HepG2 (cell line): ENCODE data around the gene BRD2. TPM values are rescaled to one million over a fixed set of nuclear protein-coding genes. Genes with fewer than 3 reads are reported as not detected.
A peak's percentile ranks its signal among the peaks of the same experiment; 100 is the strongest.

ENCODE experiments used
- HDAC2 ChIP-seq: sonication (generic); formaldehyde crosslinking; IDR thresholded peaks from 2 replicates; pipeline ENCODE4 v1.4.0; 2020; ENCODE audit warnings: missing genetic modification reagents
- HNF4G ChIP-seq, 2 experiments: sonication (generic) in 1 of 2; formaldehyde crosslinking in 1 of 2; IDR thresholded peaks; 2 replicates each; pipeline versions ENCODE4 v1.4.0 to v1.6.1; 2011 to 2020; ENCODE audit warnings: borderline replicate concordance in 2 of 2, low read depth in 2 of 2, mild to moderate bottlenecking in 2 of 2, low read length in 1 of 2, missing genetic modification reagents in 1 of 2, moderate library complexity in 1 of 2
- HNRNPLL ChIP-seq: fragments of 200-400 bp; formaldehyde crosslinking; IDR thresholded peaks from 2 replicates; pipeline ENCODE4 v1.6.1; 2017; ENCODE audit warnings: mild to moderate bottlenecking, low read depth, low read length; ENCODE audit not compliant: poor library complexity, severe bottlenecking
- KDM6A ChIP-seq: IDR thresholded peaks from 2 replicates; pipeline ENCODE4 v1.6.1; 2016; ENCODE audit warnings: low read depth
- KLF12 ChIP-seq: sonication (generic); formaldehyde crosslinking; IDR thresholded peaks from 2 replicates; pipeline ENCODE4 v1.4.0; 2020; ENCODE audit warnings: missing genetic modification reagents, borderline replicate concordance
- MLLT10 ChIP-seq: sonication (generic); formaldehyde crosslinking; IDR thresholded peaks from 2 replicates; pipeline ENCODE4 v1.4.0; 2020; ENCODE audit warnings: missing genetic modification reagents
- MTF1 ChIP-seq: sonication (generic); formaldehyde crosslinking; IDR thresholded peaks from 2 replicates; pipeline ENCODE4 v1.5.0; 2020; ENCODE audit warnings: missing genetic modification reagents
- NCOA1 ChIP-seq: sonication (generic); formaldehyde crosslinking; IDR thresholded peaks from 2 replicates; pipeline ENCODE4 v1.9.0; 2021; ENCODE audit warnings: missing genetic modification reagents
- ZC3H4 ChIP-seq: sonication (generic); formaldehyde crosslinking; IDR thresholded peaks from 2 replicates; pipeline ENCODE4 v1.4.0; 2020; ENCODE audit warnings: missing genetic modification reagents, borderline replicate concordance
- ZNF841 ChIP-seq: sonication (generic); formaldehyde crosslinking; IDR thresholded peaks from 2 replicates; pipeline ENCODE4 v1.8.1; 2023; ENCODE audit warnings: missing genetic modification reagents, borderline replicate concordance
- polyA plus RNA-seq, 8 experiments: library from polyadenylated mRNA; depleted of rRNA in 3 of 8; stranded (reverse) in 7 of 8; unstranded in 1 of 8; fragments of >200 nt; fragmentation: Illumina TruSeq in 4 of 8; extraction: Trizol in 4 of 8; gene quantifications; 2 replicates each; pipeline versions ENCODE4 v1.2.1 to v1.2.3, GENCODE V29; 2011 to 2016; ENCODE audit warnings: low read depth in 4 of 8, missing spikeins in 1 of 8, mixed read lengths in 1 of 8; ENCODE audit not compliant: insufficient read depth in 1 of 8
- total RNA-seq, 5 experiments: library from RNA; depleted of rRNA; stranded (reverse); fragments of >200 nt; fragmentation: Illumina TruSeq; extraction: Trizol; gene quantifications; 2 replicates each; pipeline ENCODE4 v1.2.3, GENCODE V29; 2016; ENCODE audit warnings: low read depth in 1 of 5
- TF ChIP-seq, protein P1 (sequence below), 2 experiments: IDR thresholded peaks; 2 replicates each; pipeline ENCODE4 v1.6.1; 2011 to 2012; ENCODE audit warnings: low read length in 2 of 2, borderline replicate concordance in 1 of 2, low read depth in 1 of 2, mild to moderate bottlenecking in 1 of 2, moderate library complexity in 1 of 2
- TF ChIP-seq, protein P2 (sequence below): sonication (generic); formaldehyde crosslinking; IDR thresholded peaks from 2 replicates; pipeline ENCODE4 v1.4.0; 2020; ENCODE audit warnings: low read depth, mild to moderate bottlenecking, missing genetic modification reagents
- TF ChIP-seq, protein P3 (sequence below): sonication (generic); formaldehyde crosslinking; IDR thresholded peaks from 2 replicates; pipeline ENCODE4 v1.4.0; 2020; ENCODE audit warnings: missing genetic modification reagents, borderline replicate concordance
- TF ChIP-seq, protein P4 (sequence below): sonication (generic); formaldehyde crosslinking; IDR thresholded peaks from 2 replicates; pipeline ENCODE4 v1.9.0; 2021; ENCODE audit warnings: missing genetic modification reagents, borderline replicate concordance

BRD2 gene
- total and polyA plus RNA-seq, 2 of the 13 experiments (the other 11 are each of a cell fraction or from before 2014, with no cell fraction given): 143 to 202 TPM

DNA sequence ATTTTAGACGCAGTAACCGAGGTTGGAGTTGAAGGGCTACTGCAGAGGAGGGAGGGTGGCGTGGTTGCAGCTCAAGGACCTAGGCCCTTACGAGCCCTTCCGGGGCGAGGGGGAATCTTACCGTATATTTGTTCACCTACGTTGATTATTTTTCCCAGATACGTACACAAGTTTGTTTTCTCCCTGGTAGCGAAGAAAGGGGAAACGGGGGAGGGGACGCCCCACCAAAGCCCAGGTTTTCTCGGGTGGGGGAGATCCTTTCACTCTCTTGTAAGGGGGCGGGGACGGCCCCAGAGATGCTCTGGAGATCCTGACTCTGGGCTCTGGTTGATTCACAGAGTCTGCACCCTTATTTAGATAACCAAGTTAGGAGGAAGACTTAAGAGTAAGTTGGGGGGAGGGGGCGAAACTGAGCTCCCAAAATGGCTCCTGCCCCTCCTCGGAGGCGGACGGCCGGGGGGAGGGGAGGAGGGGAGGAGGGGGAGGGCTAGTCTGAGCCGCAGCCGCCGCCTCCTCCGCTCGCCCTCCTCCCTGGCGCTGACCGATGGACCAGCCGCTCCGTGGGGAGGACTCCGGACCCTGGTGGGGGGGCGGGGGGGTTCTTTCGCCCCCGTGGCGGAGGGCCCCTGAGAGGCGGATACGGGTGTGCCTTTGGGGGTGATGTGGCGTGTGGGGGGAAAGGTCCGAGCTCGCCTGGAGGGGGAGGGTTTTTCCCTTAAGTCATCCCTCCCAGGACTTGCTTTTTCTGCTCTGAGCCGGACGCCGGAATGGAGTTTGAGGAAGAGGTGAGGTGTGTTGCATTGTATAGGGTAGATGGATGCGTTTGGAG is 2.2 kb downstream of the BRD2 start (continued):
- TF ChIP-seq, protein P1, sequence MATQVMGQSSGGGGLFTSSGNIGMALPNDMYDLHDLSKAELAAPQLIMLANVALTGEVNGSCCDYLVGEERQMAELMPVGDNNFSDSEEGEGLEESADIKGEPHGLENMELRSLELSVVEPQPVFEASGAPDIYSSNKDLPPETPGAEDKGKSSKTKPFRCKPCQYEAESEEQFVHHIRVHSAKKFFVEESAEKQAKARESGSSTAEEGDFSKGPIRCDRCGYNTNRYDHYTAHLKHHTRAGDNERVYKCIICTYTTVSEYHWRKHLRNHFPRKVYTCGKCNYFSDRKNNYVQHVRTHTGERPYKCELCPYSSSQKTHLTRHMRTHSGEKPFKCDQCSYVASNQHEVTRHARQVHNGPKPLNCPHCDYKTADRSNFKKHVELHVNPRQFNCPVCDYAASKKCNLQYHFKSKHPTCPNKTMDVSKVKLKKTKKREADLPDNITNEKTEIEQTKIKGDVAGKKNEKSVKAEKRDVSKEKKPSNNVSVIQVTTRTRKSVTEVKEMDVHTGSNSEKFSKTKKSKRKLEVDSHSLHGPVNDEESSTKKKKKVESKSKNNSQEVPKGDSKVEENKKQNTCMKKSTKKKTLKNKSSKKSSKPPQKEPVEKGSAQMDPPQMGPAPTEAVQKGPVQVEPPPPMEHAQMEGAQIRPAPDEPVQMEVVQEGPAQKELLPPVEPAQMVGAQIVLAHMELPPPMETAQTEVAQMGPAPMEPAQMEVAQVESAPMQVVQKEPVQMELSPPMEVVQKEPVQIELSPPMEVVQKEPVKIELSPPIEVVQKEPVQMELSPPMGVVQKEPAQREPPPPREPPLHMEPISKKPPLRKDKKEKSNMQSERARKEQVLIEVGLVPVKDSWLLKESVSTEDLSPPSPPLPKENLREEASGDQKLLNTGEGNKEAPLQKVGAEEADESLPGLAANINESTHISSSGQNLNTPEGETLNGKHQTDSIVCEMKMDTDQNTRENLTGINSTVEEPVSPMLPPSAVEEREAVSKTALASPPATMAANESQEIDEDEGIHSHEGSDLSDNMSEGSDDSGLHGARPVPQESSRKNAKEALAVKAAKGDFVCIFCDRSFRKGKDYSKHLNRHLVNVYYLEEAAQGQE (IDR thresholded peaks at IDR 0.05; ENCODE audit: borderline replicate concordance in 1 of 2, low read depth in 1 of 2, low read length in 2 of 2): 0 out of 4 replicates have a peak, but pooled peaks of 1 of the 2 experiments have one; percentile 8
- TF ChIP-seq KDM6A (CRISPR knock-in tag) (0 out of 2 replicates have a peak, but pooled peaks have one; percentile 20), ZC3H4 (CRISPR knock-in tag) (peak; percentile 98), MLLT10 (0 out of 2 replicates have a peak, but pooled peaks have one; percentile 8), MTF1 (no peak), HNF4G (IDR thresholded peaks at IDR 0.05; ENCODE audit: borderline replicate concordance, low read depth, low read length) (peak; percentile 90), HNF4G (CRISPR knock-in tag; IDR thresholded peaks at IDR 0.05; ENCODE audit: borderline replicate concordance, low read depth) (peak; percentile 69; the same call in 1 of the 2 replicates), HDAC2 (CRISPR knock-in tag) (peak; percentile 39), HNRNPLL (peak; percentile 5), NCOA1 (CRISPR knock-in tag) (no peak; the same call in 1 of the 2 replicates), KLF12 (CRISPR knock-in tag) (0 out of 2 replicates have a peak, but pooled peaks have one; percentile 10), ZNF841 (0 out of 2 replicates have a peak, but pooled peaks have one; percentile 8)
- TF ChIP-seq, protein P2, sequence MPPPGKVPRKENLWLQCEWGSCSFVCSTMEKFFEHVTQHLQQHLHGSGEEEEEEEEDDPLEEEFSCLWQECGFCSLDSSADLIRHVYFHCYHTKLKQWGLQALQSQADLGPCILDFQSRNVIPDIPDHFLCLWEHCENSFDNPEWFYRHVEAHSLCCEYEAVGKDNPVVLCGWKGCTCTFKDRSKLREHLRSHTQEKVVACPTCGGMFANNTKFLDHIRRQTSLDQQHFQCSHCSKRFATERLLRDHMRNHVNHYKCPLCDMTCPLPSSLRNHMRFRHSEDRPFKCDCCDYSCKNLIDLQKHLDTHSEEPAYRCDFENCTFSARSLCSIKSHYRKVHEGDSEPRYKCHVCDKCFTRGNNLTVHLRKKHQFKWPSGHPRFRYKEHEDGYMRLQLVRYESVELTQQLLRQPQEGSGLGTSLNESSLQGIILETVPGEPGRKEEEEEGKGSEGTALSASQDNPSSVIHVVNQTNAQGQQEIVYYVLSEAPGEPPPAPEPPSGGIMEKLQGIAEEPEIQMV (CRISPR knock-in tag): no peak
- TF ChIP-seq, protein P3, sequence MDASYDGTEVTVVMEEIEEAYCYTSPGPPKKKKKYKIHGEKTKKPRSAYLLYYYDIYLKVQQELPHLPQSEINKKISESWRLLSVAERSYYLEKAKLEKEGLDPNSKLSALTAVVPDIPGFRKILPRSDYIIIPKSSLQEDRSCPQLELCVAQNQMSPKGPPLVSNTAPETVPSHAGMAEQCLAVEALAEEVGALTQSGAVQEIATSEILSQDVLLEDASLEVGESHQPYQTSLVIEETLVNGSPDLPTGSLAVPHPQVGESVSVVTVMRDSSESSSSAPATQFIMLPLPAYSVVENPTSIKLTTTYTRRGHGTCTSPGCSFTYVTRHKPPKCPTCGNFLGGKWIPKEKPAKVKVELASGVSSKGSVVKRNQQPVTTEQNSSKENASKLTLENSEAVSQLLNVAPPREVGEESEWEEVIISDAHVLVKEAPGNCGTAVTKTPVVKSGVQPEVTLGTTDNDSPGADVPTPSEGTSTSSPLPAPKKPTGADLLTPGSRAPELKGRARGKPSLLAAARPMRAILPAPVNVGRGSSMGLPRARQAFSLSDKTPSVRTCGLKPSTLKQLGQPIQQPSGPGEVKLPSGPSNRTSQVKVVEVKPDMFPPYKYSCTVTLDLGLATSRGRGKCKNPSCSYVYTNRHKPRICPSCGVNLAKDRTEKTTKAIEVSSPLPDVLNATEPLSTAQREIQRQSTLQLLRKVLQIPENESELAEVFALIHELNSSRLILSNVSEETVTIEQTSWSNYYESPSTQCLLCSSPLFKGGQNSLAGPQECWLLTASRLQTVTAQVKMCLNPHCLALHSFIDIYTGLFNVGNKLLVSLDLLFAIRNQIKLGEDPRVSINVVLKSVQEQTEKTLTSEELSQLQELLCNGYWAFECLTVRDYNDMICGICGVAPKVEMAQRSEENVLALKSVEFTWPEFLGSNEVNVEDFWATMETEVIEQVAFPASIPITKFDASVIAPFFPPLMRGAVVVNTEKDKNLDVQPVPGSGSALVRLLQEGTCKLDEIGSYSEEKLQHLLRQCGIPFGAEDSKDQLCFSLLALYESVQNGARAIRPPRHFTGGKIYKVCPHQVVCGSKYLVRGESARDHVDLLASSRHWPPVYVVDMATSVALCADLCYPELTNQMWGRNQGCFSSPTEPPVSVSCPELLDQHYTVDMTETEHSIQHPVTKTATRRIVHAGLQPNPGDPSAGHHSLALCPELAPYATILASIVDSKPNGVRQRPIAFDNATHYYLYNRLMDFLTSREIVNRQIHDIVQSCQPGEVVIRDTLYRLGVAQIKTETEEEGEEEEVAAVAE (CRISPR knock-in tag): no peak
- TF ChIP-seq, protein P4, sequence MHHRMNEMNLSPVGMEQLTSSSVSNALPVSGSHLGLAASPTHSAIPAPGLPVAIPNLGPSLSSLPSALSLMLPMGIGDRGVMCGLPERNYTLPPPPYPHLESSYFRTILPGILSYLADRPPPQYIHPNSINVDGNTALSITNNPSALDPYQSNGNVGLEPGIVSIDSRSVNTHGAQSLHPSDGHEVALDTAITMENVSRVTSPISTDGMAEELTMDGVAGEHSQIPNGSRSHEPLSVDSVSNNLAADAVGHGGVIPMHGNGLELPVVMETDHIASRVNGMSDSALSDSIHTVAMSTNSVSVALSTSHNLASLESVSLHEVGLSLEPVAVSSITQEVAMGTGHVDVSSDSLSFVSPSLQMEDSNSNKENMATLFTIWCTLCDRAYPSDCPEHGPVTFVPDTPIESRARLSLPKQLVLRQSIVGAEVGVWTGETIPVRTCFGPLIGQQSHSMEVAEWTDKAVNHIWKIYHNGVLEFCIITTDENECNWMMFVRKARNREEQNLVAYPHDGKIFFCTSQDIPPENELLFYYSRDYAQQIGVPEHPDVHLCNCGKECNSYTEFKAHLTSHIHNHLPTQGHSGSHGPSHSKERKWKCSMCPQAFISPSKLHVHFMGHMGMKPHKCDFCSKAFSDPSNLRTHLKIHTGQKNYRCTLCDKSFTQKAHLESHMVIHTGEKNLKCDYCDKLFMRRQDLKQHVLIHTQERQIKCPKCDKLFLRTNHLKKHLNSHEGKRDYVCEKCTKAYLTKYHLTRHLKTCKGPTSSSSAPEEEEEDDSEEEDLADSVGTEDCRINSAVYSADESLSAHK (CRISPR knock-in tag): 0 out of 2 replicates have a peak, but pooled peaks have one; percentile 45
